ENCODE results near the gene MAPKBP1.

The MAPKBP1 gene

GRCh38 chr15:41806291-41807181 is 32.3 kb downstream of the MAPKBP1 start:
- DNase-seq (ENCODE audit: low read depth), result no peak

GRCh38 chr15:41809121-41809520 is 34.8 kb downstream of the MAPKBP1 start:
- DNase-seq (ENCODE audit: low read depth), result no peak

DNA sequence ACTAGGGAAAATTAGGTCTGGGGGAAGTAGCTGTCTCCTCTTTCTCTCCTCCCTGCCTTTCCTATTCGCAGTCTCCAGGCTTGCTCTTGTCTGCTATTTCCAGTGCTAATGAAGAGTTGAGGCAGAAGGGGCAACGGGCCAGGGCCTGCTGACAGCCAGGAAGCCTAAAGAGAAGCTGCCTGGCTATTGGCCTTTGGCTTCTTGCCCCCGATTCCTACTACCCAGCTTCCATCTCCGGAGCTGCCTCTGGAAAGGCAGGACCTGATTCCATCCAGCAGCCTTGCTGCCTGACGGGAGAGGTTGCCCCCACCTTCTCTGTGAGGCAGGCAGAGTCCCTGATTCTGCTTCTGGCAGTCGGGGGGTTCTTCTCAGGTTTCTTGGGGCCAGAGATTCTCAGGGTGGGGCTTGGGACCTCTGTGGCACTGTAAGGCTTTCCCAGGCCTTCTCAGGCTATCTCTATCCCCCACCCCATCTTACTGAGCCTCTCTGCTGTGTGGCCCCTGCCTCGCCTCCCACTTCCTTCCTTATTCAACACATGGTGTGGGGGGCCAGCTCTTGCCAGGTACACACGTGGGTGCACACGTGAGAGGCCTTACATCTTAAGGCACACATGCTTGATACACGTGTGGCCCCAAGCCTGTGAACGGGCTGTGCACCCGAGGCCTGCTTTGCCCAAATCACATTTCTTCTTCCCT is 35.4 kb downstream of the MAPKBP1 start:
- no peak for DNase-seq (ENCODE audit: low read depth)

- DNase-seq (ENCODE audit: low read depth), result no peak
Measured at GRCh38 chr15:41810651-41811431, 36.6 kb downstream of the MAPKBP1 start.

DNA sequence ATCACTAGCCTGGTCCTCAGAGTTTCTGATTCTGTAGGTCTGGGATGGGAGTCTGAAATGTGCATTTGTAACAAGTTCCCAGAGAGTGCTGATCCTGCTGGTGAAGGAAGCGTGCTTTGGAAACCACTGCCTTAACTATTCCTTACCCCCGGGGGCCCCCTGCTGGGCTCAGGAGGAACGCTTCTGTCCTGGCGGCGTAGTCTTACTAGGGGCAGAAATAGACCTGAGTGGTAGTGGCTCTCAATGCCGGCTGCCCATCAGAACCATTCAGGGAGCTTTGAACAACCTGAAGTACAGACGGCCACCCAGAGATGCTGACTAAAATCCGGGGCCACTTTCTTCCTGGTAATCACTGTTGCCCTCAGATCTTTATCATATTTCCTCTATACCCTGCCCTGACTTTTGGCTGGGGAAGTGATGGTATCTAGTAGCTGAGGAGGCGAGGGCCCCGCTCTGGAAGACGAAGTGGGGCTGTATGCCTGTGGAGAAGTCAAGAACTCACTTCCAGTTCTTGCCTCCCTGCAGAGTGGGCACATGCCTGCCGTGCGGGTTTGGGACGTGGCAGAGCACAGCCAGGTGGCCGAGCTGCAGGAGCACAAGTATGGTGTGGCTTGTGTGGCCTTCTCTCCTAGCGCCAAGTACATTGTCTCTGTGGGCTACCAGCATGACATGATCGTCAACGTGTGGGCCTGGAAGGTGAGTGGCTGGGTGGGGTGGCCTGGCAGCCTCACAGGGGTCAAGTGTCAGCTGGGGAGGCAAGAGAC is 37.3 kb downstream of the MAPKBP1 start:
- peak; percentile 58 for DNase-seq (ENCODE audit: low read depth)

DNA sequence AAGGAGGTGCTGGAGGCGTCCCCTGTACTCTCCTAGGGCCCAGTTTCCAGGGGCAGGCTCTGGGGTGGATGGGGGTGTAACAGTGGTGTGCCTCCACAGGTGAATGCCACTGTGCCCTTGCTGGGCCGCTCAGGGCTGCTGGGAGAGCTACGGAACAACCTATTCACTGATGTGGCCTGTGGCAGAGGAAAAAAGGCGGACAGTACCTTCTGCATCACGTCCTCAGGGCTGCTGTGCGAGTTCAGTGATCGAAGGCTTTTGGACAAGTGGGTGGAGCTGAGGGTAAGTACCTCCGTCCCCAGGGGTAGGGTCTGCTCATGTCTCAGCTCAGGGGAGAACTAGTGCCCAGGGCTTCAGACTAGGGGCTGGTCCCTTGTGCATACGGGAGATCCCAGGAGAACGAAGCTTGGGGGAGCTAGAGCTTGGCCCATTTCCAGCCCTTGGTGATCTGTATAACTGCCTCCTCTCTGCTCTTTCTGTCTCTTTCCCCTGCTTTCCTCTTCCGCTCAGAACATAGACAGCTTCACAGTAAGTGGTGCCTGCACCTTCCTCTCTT is 38.6 kb downstream of the MAPKBP1 start:
- no peak for DNase-seq (ENCODE audit: low read depth)

DNA sequence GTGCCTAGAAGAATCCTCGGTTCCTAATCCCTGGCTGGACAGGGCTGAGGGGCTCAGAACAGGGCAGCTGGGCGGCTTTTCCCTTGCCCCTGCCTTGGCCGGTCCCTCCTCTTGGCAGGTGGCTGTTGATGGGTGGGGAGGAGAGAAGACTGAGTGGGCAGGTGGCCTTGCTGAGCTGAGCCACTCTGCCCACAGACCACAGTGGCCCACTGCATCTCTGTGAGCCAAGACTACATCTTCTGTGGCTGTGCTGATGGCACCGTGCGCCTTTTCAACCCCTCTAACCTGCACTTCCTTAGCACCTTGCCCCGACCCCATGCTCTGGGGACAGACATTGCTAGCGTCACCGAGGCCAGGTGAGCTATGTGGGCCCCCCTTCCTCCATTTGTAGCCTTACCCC is 39.1 kb downstream of the MAPKBP1 start:
- no peak for DNase-seq (ENCODE audit: low read depth)

- no peak for DNase-seq (ENCODE audit: low read depth)
Measured at GRCh38 chr15:41814534-41814933, 40.2 kb downstream of the MAPKBP1 start.

GRCh38 chr15:41816788-41817187 is 42.5 kb downstream of the MAPKBP1 start:
- no peak for DNase-seq (ENCODE audit: low read depth)

- no peak for DNase-seq (ENCODE audit: low read depth)
Measured at GRCh38 chr15:41817327-41817726, 43.0 kb downstream of the MAPKBP1 start.

- DNase-seq (ENCODE audit: low read depth), result no peak
Measured at GRCh38 chr15:41817781-41818180, 43.5 kb downstream of the MAPKBP1 start.

DNA sequence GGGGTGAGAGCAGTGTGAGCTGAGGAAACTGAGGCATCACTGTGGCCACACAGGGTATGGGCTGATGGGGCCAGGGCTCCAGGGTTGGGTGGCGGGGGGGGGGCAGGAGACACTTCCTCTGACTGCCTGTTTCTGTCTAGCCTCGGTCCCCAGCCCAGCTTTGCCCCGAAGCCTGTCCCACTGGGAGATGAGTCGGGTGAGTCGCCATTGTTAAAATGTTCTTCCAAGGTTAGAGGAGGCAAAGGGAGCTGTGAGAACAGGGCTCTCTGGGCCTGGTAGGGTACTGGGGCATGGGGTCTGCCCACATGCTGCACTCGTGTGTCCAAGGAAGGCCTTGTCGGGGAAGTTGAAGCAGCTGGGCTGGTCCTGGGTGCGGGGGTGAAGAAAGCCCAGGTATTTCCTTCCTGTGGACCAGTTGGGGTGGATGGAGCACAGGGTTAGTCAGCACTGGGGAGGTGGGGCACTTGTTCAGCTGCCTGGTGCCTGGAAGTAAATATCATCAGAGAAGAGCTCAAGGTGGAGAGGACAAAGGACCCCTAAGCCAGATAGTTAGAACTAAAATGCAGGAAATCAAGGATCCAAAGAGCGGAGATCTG is 45.3 kb downstream of the MAPKBP1 start:
- DNase-seq (ENCODE audit: low read depth), result no peak

GRCh38 chr15:41820791-41821423 is 46.6 kb downstream of the MAPKBP1 start:
- no peak for DNase-seq (ENCODE audit: low read depth)

GRCh38 chr15:41821831-41822230 is 47.5 kb downstream of the MAPKBP1 start:
- no peak for DNase-seq (ENCODE audit: low read depth)

GRCh38 chr15:41822471-41822870 is 48.2 kb downstream of the MAPKBP1 start:
- no peak for DNase-seq (ENCODE audit: low read depth)

DNA sequence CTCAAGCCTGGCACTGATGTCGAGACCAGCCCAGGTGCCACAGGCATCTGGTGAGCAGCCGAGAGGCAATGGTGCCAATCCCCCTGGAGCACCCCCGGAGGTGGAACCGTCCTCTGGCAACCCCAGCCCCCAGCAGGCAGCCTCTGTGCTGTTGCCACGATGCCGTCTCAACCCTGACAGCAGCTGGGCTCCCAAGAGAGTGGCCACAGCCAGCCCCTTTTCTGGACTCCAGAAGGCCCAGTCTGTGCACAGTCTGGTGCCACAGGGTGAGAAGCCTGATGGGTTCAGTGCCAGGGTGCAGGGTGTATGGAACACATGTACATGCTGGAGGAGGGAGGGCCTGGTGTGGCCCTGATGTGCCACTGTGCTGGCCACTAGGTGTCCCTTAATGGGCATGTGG is 48.7 kb downstream of the MAPKBP1 start:
- DNase-seq (ENCODE audit: low read depth), result no peak

DNA sequence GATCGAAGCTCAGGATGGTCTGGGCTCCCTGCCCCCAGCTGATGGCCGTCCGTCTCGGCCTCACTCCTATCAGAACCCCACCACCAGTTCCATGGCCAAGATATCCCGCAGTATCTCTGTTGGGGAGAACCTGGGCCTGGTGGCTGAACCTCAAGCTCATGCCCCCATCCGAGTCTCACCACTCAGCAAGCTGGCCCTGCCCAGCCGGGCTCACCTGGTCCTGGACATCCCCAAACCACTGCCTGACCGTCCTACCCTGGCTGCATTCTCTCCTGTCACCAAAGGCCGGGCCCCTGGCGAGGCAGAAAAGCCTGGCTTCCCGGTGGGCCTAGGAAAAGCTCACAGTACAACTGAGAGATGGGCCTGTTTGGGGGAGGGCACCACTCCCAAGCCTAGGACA is 49.2 kb downstream of the MAPKBP1 start:
- no peak for DNase-seq (ENCODE audit: low read depth)

DNA sequence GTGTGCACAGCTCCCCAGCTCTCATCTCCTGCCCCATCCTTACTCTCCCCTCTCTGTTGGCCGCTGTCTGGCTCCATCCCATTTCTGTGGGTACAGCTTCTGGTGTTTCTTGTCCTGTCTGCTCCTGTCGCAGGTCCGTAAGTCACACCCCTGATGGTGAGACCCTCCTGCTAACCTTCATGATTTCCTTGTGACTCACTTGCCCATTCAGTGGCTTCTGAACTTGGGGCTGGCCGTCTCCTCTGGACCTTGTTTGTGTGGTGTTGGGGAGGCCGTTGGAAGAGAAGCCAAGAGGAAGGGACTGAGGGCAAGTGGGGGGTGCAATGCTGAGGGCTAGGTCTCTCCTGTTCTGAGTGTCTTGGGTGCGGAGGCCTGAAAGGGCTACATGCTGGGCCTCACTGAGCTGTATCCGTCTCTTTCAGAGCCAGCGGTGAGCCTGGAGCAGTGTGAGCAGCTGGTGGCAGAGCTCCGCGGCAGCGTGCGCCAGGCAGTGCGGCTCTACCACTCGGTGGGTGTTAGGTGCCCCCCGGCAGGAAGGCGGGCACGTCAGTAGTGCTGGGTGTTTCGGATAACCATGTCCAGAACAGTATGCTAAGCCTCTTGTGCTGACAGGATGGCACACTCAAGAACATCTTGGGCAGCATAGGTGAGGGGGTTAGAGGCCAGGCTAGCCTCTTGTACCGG is 49.9 kb downstream of the MAPKBP1 start:
- no peak for DNase-seq (ENCODE audit: low read depth)

GRCh38 chr15:41825145-41825544 is 50.9 kb downstream of the MAPKBP1 start:
- DNase-seq (ENCODE audit: low read depth), result no peak

Data from GM04504 (cell line).